ENCODE measurements around the gene DCAF15. TPM values are rescaled to one million over a fixed set of nuclear protein-coding genes. Genes with fewer than 3 reads are reported as not detected.

Gene DCAF15
- total and polyA plus RNA-seq, 2 donors (not counting 3 experiments of a cell fraction or from before 2014, with no cell fraction given), result 41.9 to 42.4 TPM

DNA sequence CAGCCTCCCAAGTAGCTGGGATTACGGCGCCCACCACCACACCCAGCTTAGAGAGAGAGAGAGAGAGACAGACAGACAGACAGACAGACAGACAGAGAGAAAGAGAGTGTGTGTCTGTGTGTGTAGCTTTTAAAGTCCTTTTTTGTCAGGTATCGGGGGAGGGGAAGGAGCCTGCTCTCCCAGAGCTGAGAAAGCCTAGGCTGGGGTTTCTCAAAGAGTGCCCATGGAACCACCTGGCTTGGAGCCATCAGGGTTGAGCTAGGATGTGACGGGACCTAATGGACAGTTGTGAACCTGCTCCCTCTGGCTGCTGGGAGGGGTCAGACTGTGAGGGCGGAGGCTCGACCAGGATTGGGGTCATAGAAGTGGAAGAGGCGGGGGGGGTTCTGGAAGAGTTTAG, 37.2 kb downstream of the DCAF15 start:
- no peak overlapping the region for H3K9ac ChIP-seq (replicated peaks; ENCODE audit: extremely low read depth, insufficient read depth, low read length)
- intact Hi-C loops (cut with micrococcal nuclease) (no loop called here), dilution Hi-C loops (cut with MboI; ENCODE audit: extremely low pct_ligation_motif_present, low sequenced_read_pairs) (no loop called here)
- H3K4me3 ChIP-seq (replicated peaks in 1 of 3; ENCODE audit: insufficient read depth in 1 of 3, low read depth in 1 of 3, low read length in 3 of 3), result no peak overlapping the region
- no peaks in the 10 kb centered on the region for H3K79me2 ChIP-seq (ENCODE audit: control insufficient read depth, insufficient read depth, low read length)
- H3K9me1 ChIP-seq (replicated peaks; ENCODE audit: control insufficient read depth, extremely low read depth, insufficient read depth, low read length), result no peaks in the 10 kb centered on the region
- TF ChIP-seq JUN (IDR thresholded peaks at IDR 0.05; ENCODE audit: borderline replicate concordance, insufficient read depth, insufficient read length, low read depth) (no peak), MYC (IDR thresholded peaks at IDR 0.05; ENCODE audit: low read depth, low read length) (no peak), GATA2 (IDR thresholded peaks at IDR 0.05; ENCODE audit: insufficient read depth, insufficient read length, low read depth, low read length) (no peak), EZH2 (IDR thresholded peaks at IDR 0.05; ENCODE audit: borderline replicate concordance, low read depth, low read length, severe bottlenecking) (no peak), POLR2AphosphoS5 (IDR thresholded peaks at IDR 0.05; ENCODE audit: insufficient read depth, low read depth, low read length) (no peak), POLR2A (IDR thresholded peaks at IDR 0.05; ENCODE audit: low read depth, low read length) (no peak), FOS (IDR thresholded peaks at IDR 0.05; ENCODE audit: borderline replicate concordance, insufficient read depth, low read length) (no peak)
- TF ChIP-seq, protein P1, sequence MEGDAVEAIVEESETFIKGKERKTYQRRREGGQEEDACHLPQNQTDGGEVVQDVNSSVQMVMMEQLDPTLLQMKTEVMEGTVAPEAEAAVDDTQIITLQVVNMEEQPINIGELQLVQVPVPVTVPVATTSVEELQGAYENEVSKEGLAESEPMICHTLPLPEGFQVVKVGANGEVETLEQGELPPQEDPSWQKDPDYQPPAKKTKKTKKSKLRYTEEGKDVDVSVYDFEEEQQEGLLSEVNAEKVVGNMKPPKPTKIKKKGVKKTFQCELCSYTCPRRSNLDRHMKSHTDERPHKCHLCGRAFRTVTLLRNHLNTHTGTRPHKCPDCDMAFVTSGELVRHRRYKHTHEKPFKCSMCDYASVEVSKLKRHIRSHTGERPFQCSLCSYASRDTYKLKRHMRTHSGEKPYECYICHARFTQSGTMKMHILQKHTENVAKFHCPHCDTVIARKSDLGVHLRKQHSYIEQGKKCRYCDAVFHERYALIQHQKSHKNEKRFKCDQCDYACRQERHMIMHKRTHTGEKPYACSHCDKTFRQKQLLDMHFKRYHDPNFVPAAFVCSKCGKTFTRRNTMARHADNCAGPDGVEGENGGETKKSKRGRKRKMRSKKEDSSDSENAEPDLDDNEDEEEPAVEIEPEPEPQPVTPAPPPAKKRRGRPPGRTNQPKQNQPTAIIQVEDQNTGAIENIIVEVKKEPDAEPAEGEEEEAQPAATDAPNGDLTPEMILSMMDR (IDR thresholded peaks at IDR 0.05; ENCODE audit: extremely low read depth in 1 of 2, insufficient read depth in 1 of 2, low read depth in 1 of 2, low read length in 2 of 2), result no peak
- TF ChIP-seq, protein P2, sequence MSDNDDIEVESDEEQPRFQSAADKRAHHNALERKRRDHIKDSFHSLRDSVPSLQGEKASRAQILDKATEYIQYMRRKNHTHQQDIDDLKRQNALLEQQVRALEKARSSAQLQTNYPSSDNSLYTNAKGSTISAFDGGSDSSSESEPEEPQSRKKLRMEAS (IDR thresholded peaks at IDR 0.05; ENCODE audit: insufficient read depth, insufficient read length), result no peak
- ChIA-PET POLR2A (interaction anchor here (0.5 kb wide), 1 partner anchor 28 kb away, joined by 5 read pairs; no protein-coding TSS in a partner anchor), CTCF (interaction anchor here (1.6 to 1.9 kb wide), 2 partner anchors 14 to 42 kb away, joined by 5 to 8 read pairs; partner anchors contain the start of gene IL27RA)
- no peaks in the 10 kb centered on the region for H3K36me3 ChIP-seq (ENCODE audit: control insufficient read depth in 2 of 2, extremely low read depth in 1 of 2, insufficient read depth in 2 of 2, low read length in 2 of 2)
- H2AFZ ChIP-seq (ENCODE audit: low read depth, low read length), result no peak overlapping the region
- H3K27ac ChIP-seq (ENCODE audit: insufficient read depth, low read depth, low read length), result no peak overlapping the region
- no peaks in the 10 kb centered on the region for H3K9me3 ChIP-seq (replicated peaks; ENCODE audit: control insufficient read depth, insufficient read depth, low read length)
- DNase-seq (ENCODE audit: low read depth, low spot score), result no peak
- no peaks in the 10 kb centered on the region for H4K20me1 ChIP-seq (replicated peaks; ENCODE audit: control insufficient read depth, extremely low read depth, insufficient read depth, low read length)
- no peaks in the 10 kb centered on the region for H3K27me3 ChIP-seq (ENCODE audit: control insufficient read depth in 2 of 2, insufficient read depth in 2 of 2, low read length in 2 of 2)
- FAIRE-seq, result no peak
- BruUV-seq (replicated peaks), result no TSS peak
- peaks cover 22% of the 10 kb centered on the region for H3K4me1 ChIP-seq (ENCODE audit: control insufficient read depth, extremely low read depth, insufficient read depth, low read length)
- no peak overlapping the region for H3K4me2 ChIP-seq (ENCODE audit: insufficient read depth, low read length)
